Measurements from ENCODE around the gene CNTNAP4. TPM values are rescaled to one million over a fixed set of nuclear protein-coding genes. Genes with fewer than 3 reads are reported as not detected.

CNTNAP4 gene
- total RNA-seq, 1 experiment from 2014 or later: not detected

DNA sequence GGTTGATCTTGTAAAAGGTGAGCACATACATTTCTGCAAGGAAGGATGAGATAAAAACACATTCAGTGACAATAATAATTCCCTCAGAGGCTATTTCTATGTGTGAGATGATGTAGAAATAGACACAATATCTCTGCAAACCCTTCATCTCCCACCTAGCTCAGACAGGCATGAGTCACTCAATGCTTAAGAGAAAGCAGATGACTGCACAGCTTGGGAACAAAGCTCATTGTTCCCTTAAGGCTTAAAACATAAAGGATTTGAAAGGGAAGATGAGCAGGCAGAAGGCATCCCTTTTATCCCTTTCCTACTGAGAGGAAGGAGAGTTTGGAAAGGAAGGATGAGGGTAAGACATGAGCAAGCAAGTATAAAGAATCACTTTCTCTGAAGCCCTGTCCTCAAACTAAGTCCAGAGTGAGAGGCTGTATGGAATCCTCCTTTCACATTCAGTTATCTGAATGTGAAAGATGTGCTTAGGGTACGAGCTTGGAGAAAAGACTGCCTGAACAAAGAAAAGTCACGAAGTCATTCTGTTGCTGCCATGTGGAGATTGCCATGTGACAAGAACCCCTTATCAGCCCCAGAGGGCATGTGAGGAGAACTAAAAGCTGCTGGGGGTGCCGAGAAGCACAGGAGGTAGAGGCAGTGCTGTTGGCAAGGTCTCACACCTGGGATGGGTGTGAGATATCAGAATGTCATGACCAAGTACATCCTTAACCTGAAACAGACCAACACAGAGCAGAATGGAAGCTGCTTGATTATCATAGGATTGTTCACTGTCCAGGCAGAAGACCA, 58.2 kb downstream of the CNTNAP4 start:
- Histone ChIP-seq H4K5ac (ENCODE audit: insufficient read length, low read depth, low read length) (no peak overlapping the region), H3K18ac (ENCODE audit: insufficient read length, low read depth, low read length) (no peak overlapping the region), H4K20me1 (ENCODE audit: control insufficient read depth, insufficient read depth, insufficient read length) (no peaks in the 10 kb centered on the region), H3K4me2 (ENCODE audit: insufficient read depth, insufficient read length, low read length) (no peak overlapping the region), H3K23ac (ENCODE audit: insufficient read length, low read depth, low read length) (no peak overlapping the region), H2BK12ac (ENCODE audit: insufficient read length, low read depth, low read length) (no peak overlapping the region), H3K27me3 (ENCODE audit: insufficient read depth, low read length) (no peaks in the 10 kb centered on the region), H3K14ac (ENCODE audit: insufficient read depth, low read length) (no peak overlapping the region), H3K9me3 (ENCODE audit: control insufficient read depth, low read depth, low read length) (no peaks in the 10 kb centered on the region), H3K4ac (ENCODE audit: low read depth, low read length) (no peak overlapping the region), H3K79me2 (ENCODE audit: insufficient read depth, low read length) (no peaks in the 10 kb centered on the region), H2BK5ac (ENCODE audit: insufficient read length, low read length) (no peak overlapping the region), H2AK5ac (ENCODE audit: insufficient read length, low read length) (no peak overlapping the region), H3T11ph (ENCODE audit: low read length) (no peak overlapping the region), H3K79me1 (ENCODE audit: insufficient read depth, low read depth, low read length, poor library complexity, severe bottlenecking) (no peaks in the 10 kb centered on the region), H3K9ac (ENCODE audit: extremely low read depth, insufficient read length, low read length) (no peak overlapping the region), H2BK15ac (ENCODE audit: low read depth, low read length) (no peak overlapping the region), H2AFZ (ENCODE audit: low read length) (no peak overlapping the region), H2BK20ac (ENCODE audit: low read depth, low read length, poor library complexity, severe bottlenecking) (no peak overlapping the region), H2BK120ac (ENCODE audit: low read depth, low read length, poor library complexity, severe bottlenecking) (no peak overlapping the region), H3K27ac (ENCODE audit: insufficient read length, low read depth, low read length) (no peak overlapping the region), H3K4me1 (ENCODE audit: insufficient read depth, low read length) (no peaks in the 10 kb centered on the region), H3K56ac (ENCODE audit: insufficient read length, low read depth, low read length) (no peak overlapping the region), H4K91ac (ENCODE audit: insufficient read length, low read depth, low read length) (no peak overlapping the region), H3K23me2 (ENCODE audit: insufficient read length, low read depth, low read length, poor library complexity, severe bottlenecking) (no peaks in the 10 kb centered on the region), H4K8ac (replicated peaks; ENCODE audit: insufficient read length, low read depth, low read length) (no peak overlapping the region)
- Mint-ChIP-seq H3K27ac (peak overlapping the region in 1 of 3 experiments; percentile 10; a peak in 1 of 7 replicates), H3K36me3 (ENCODE audit: insufficient read depth in 1 of 3, low read depth in 3 of 3) (peaks cover 9 to 22% (median 12%) of the 10 kb centered on the region in 3 experiments; a peak in 6 of 7 replicates), H3K27me3 (ENCODE audit: low read depth) (peaks cover 6% of the 10 kb centered on the region), H3K9me3 (peaks cover 19 to 20% of the 10 kb centered on the region in 2 experiments), H3K4me1 (peaks cover 14 to 17% of the 10 kb centered on the region in 2 experiments), H3K4me3 (no peak overlapping the region)
- WGBS (ENCODE audit: extremely low coverage, insufficient read length, low lambda C conversion rate): no CpG with 5 or more reads among the region's 3 CpGs
- no peak for TF ChIP-seq CTCF (conservative IDR thresholded peaks at IDR 0.05)
- no peak for DNase-seq

All from H9 (cell line).